Stomach (tissue), 4 donors: ENCODE data around the gene SLIT1.

Source experiments
- EP300 ChIP-seq: sonication (generic); formaldehyde crosslinking; IDR thresholded peaks from one replicate; pipeline ENCODE4 v1.6.1; 2017; ENCODE audit warnings: antibody characterized with exemption
- POLR2A ChIP-seq, 4 donors: fragments of 450-650 bp; IDR thresholded peaks; one replicate each; pipeline ENCODE4 v1.6.1; 2016; ENCODE audit warnings: antibody characterized with exemption in 4 of 4, control low read depth in 2 of 4, mild to moderate bottlenecking in 1 of 4, moderate library complexity in 1 of 4
- POLR2AphosphoS5 ChIP-seq, 3 donors: sonication (generic); formaldehyde crosslinking; IDR thresholded peaks; one replicate each; pipeline ENCODE4 v1.6.1; 2016; ENCODE audit warnings: antibody characterized with exemption in 3 of 3
- TF ChIP-seq, protein P1 (sequence below), 7 experiments: fragments of 450-650 bp in 4 of 7; fragments of 200-600 bp in 3 of 7; sonication (generic) in 3 of 7; IDR thresholded peaks; one replicate each; pipeline ENCODE4 v1.5.1; 2016 to 2019; ENCODE audit warnings: antibody characterized with exemption in 7 of 7, control low read depth in 2 of 7, mild to moderate bottlenecking in 1 of 7

DNA sequence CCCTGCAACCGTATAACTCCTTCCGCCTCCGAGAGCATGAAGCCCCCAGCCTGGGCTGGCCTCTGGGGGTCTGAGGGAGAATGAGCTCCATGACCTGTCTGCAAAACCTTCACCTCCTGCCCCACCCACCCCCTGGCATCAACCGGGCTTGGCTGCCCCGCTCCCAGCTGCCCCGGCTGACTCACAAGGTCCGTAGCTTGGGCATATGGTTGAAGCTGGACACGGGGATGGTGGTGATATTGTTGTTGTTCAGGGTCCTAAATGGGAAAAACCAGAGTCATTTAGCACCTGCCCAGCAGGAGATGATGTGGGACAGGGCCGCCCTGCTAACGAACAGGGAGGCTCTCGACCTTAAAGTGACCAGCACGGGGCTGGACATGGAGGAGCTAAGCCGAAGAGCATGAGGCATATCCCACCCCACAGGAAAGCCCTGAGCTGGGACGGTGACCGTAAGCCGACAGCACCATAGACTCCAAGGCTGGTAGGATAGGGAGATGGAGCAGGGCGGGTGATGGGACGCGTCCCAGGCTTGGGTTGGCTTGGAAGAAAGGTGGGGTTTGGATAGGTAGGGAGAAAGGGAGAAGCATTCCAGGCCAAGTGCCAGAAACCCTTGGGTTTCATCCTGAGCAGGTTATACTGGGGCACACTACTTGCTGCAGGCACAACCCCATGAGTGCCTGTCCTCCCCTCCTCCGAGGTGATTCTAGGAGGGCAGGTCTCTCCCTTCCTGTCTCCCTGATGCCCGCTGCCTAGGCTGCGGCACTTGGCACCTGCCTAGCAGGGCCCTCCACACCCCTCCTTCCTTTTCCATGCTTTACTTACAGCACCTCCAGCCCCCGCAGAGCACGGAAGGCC lies 121.5 kb downstream of the SLIT1 start:
- TF ChIP-seq, protein P1, sequence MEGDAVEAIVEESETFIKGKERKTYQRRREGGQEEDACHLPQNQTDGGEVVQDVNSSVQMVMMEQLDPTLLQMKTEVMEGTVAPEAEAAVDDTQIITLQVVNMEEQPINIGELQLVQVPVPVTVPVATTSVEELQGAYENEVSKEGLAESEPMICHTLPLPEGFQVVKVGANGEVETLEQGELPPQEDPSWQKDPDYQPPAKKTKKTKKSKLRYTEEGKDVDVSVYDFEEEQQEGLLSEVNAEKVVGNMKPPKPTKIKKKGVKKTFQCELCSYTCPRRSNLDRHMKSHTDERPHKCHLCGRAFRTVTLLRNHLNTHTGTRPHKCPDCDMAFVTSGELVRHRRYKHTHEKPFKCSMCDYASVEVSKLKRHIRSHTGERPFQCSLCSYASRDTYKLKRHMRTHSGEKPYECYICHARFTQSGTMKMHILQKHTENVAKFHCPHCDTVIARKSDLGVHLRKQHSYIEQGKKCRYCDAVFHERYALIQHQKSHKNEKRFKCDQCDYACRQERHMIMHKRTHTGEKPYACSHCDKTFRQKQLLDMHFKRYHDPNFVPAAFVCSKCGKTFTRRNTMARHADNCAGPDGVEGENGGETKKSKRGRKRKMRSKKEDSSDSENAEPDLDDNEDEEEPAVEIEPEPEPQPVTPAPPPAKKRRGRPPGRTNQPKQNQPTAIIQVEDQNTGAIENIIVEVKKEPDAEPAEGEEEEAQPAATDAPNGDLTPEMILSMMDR (IDR thresholded peaks at IDR 0.05), result no peak
- TF ChIP-seq POLR2A (IDR thresholded peaks at IDR 0.05) (no peak), POLR2AphosphoS5 (IDR thresholded peaks at IDR 0.05) (no peak), EP300 (no peak)
